Left forelimb (tissue), 1 donor: Measurements from ENCODE around the gene GPR137.

Source experiments
- DNase-seq: peaks from one replicate; pipeline ENCODE4 v3.0.0-alpha.2; 2018; ENCODE audit warnings: low spot score

Gene GPR137

DNA sequence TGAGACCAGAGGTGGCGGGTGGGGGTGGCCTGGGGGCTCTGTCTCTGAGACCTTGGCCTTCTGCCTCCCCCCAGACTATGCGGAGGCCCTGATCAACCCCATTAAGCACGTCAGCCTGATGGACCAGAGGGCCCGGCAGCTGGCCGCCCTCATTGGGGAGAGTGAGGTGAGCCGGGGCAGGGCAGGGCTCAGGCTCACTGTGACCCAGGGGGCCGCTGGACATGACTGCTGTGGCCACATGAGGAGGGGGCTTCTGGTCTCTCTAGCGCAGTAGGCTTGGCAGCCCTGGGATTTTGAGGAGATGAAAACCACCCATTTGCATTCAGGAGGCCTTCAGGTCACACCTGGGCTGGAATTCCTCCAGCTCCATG is 21.7 kb upstream of the GPR137 start:
- no peak for DNase-seq

DNA sequence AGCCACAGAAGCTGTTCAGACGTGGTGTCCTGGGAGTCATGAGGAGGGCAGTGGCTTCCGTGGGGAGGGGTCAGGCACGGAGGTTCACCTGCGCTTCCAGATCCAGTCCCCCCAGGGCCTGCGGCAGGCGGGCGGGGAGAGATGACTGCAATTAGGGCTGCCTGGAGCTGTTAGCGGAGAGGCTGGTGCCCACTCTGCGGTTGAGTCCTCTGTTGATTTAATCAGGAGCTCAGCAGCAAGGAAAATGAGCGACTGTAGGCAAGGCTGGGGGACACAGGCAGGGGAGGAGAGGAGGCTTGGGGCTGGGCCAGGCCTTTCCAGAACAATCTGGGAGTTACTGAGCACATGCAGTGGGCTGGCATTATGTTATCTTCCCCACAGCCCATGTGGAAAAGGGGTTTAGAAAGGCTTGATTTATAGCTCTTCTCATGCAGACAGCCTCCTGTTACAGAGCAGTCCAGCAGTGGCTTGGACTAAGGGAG is 21.2 kb upstream of the GPR137 start:
- DNase-seq = no peak

DNA sequence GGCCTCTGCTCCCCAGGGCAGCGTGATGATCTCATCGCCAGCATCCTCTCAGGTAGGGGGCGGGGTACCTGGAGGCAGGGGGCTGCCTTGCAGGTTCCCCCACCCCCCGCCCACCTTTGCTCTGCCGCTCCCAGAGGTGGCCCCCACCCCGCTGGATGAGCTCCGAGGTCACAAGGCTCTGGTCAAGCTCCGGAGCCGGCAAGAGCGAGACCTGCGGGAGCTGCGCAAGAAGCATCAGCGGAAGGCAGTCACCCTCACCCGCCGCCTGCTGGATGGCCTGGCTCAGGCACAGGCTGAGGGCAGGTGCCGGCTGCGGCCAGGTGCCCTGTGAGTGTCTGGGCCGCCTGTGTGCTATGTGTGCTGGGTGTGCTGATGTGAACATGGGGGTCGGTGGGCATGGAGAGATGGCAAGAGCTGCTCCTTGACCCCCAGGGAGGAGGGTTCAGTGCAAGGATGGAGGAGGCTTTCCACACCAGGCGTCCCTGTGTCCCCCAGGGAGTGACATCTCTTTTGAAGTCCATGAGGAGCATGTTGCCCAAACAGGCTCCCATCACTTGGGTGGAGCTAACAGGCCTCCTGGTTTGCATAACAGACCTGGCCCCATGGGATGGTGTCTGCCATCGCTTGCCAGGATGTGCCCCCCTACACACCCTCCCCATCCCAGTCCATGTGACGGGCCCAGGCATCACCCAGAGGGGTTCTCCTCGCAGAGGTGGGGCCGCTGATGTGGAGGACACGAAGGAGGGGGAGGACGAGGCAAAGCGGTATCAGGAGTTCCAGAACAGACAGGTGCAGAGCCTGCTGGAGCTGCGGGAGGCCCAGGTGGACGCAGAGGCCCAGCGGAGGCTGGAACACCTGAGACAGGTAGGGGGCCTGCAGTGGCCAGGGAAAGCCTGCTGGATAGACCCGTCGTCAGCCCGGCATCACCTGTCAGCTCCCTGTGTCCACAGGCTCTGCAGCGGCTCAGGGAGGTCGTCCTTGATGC is 20.2 kb upstream of the GPR137 start:
- DNase-seq = no peak

DNA sequence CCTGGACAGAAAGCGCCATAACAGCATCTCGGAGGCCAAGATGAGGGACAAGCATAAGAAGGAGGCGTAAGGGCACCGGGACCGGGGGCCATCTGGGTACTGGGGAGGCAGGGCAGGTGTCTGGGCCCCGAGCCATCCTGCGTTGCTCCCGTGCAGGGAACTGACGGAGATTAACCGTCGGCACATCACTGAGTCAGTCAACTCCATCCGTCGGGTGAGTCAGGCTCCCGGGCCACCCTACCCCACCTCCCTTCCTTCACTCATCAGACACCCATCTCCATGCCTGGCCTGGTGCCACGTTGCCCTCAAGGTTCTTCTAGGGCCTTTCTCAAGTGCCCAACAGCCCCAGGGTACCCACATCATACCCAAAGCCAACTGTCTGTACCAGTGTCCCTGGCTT is 19.3 kb upstream of the GPR137 start:
- DNase-seq = no peak

DNA sequence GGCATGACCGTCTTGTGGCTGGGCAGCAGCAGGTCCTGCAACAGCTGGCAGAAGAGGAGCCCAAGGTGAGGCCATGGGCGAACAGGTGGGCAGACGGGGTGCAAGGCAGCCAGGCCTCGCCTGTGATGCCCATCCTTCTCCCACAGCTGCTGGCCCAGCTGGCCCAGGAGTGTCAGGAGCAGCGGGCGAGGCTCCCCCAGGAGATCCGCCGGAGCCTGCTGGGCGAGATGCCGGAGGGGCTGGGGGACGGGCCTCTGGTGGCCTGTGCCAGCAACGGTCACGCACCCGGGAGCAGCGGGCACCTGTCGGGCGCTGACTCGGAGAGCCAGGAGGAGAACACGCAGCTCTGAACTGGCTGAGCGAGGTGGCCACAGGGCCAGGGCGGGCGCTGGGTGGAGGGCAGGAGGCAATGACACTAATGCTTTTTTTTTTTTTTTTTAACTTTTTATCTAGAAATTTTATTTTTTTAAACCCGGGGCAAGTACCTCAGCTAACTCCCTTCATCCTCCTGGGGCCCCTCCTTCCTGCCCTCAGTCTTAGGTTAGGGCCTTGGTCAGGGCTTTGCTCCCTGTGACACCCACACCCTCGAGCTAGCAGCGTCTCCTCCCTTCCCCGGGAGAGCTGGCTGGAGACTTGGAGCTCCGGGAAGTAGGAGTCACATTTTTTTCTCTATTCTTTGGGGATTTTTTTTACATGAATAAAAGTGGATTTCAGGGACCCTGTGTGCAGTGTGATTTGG is 18.3 kb upstream of the GPR137 start:
- DNase-seq = no peak

DNA sequence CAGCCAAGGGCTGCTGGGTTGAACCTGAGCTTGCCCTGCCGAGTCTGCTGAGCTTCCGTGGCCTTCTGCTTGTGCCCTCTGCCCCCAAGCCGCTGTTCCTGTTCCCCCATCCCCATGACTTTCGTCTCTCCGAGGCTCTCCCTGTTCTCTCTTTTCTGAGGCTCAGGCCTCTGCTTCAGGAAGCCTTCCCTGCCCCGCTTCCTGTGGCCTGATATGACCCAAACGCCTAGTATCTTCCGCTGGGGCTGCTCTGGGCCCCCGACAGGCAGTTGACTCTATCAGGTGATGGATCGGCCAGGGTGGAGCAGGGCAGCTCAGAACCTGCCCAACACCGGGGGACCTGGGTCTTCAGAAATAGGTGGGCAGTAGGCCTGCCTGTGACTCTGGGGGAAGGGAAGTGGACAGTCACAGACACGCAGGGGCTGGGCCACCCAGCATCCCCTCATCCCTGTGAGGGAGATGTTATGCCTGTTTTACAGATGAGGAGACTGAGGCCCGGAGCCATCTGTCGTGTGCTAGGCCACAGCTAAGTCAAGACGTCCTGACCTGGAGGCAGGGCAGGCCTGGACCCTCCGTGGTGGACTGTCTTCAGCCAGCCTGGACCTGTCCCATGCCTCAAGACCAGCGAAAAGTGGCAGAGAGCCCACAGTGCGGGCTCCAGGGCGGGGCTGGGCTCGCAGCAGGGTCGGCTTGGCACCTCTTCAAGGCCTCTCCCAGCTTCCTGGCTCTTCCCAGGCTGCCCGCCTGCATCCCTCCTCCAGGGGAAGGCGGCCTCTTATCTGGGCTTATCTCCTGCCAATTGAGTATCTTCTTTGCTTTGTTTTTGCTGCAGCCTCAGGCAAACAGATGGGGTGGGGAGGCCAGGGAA is 17.4 kb upstream of the GPR137 start:
- DNase-seq = no peak

DNA sequence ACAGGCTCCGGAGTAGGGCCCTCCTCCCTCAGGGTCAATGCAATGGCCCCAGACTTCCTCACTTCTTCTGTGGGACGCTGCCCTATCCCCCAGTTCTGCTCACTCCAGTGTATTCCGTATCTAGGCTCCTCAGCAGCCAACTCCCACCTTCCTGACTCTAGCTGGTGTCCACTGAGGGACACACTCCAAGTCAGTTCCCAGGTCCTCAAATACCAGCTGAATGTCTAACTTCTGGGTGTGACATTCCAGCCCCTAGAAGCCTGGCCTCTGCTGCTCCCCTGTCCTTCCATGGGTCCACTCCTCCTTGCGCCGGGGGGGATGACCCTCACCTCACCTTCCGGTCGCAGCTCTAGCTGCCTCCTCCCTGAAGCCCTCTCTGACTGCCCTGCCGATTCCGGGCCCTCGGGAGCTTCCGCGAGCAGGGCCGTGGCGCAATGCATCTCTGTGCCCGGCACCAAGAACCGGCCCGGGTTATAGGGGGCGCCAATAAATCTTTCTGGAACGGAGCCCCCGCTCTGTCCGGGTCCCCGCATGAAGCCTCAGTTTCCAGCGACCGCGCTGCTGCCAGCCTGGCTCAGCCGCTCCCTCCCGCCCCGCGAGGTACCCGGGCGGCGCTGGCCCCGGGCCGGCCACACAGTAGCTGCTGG is 16.6 kb upstream of the GPR137 start:
- no peak for DNase-seq

DNA sequence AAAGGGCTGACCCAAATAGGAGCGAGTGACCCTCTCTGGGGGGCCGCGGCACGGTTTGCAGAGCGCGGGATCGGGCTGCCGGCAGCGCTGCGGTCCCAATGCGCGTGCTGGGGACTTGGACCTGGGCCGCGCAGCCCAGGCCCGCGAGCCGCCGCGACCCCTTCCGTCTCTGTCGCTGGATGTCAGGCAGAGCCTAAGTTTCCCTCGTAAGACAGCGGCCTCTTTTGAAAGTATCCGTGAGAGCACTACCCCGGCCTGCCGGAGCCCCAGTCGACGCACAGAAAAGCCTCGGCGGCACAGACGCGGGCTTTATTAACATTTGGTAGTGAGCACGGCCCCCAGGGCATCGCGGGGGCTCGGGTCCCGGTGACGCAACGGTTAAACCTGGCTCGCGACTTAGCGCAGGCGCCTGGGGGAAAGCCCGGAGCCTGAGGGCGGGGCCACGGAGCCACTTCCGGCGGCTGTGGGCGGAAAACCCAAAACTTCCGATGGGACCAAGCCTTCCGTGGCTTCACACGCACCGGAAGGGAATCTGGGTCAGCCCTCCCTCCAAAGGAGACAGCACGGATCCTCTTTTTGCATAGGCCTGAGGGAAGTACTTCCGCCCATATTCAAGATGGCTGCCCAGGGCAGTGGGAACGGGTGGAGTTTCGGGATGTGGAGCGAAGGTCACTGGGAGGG is 16.0 kb upstream of the GPR137 start:
- peak; percentile 99 for DNase-seq

DNA sequence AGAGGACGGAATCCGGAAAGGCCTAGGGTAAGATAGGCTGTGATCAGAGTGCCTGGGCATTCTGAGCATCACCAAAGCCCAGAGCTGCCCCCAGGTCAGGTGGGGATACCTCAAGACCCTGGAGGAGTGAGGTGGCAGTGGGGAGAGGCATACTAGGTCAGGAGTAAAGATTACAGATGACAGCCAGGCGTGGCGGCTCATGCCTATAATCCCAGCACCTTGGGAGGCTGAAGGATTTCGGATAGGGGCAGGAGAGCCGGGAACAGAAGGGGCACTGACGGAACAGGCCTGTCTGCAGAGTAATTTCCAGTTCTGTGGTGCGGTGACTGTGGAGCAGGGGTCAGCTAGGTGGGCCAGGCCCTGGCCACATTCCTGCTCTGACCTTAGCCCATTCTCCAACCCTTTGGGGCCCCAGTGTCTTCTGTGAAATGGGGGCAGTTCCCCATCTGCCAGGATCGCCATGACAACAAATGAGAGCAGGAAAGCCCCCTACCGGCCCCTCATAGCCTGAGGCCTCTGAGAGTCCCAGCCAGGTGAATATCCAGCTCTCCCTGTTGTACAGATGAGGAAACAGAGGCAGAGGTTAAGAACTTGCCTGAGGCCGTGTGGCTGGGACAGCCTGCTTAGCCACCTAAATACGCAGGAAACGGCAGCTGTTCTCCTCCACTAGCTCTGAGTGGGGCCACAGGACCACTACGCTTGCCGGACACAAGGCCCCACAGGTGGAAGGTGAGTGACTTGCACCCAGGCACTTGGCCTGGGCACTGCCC is 10.4 kb upstream of the GPR137 start:
- no peak for DNase-seq

DNA sequence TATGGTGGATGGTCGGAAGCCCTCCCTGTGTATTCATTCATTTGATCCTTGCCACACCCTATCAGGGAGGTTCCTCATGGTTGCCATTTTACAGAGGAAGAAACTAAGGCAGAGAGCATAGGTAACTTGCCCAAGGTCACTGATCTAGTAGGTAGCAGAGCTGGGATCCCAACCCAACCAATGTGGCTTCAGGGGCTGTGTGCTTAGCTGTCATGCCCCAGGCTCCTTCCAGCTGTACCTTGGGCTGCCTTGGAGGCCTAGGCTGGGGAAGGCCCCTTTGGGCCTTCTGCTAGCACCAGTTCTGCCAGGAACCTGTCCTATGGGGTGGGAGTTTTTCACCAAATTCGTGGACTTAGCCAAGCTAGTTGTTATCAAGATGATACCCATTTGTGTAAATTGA is 9.8 kb upstream of the GPR137 start:
- DNase-seq = no peak

DNA sequence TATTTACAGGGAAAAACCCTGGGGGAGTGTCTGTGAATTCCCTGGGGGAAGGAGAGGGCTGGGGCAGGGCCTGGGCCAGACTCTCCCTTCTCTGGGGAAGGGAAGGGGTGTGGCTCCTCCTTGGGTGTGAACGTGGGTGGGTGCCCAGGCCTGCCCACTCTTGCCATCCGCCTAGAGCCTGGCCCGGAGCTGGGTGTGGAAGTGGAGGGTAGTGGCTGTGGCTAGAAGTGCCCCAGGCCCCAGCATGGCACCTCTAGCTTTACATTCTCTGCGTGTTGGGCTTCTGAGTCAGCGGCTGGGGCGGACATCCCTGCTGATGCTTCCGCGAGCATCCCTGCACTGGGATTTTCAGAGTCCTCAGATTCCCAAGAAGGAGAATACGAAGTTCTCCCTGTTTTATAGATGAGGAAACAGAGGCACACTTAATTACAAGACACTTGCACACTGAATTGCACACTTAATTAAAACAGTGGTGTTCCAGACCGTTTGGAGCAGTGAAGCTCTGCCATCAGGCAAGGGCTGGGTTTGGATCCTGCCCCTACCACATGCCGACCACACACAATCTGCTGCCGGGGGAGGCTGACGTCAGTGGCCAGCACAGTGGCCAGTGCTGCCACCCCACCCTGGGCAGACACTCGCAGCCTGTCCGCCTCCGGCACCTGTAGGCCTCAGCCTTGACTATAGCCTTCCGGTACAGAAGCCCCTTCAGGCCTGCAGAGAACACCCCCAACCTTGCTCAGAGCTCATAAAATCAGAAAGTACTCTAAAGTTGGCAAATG is 8.8 kb upstream of the GPR137 start:
- no peak for DNase-seq

DNA sequence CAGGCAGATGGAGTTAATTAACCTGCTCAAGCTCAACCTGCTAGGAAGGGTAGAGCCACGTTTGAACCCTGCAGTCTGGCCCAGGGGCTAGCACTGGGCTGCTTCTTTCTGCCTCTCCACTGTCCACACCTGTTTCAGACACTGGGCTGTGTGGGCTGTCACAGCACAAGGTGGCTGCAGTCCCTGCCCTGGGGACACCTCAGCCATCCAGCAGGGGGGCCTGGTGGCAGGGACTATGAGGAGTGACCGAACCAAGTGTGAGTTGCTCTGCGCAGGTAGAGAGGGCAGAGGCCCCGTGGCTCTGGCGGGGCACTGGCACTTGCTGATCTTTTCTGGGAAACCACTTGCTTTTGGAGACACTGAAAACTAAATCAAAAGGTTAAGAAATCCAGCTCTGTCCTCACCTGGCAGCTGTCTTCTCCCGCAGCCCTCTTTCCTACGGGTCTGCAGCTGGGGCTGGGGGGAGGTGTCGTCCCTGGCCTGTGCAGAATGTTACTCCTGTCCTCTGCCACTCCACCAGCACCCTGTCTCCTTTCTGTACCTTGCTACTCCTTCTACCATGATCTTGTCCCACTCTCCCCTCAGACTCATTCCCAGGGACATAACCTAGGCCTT is 7.0 kb upstream of the GPR137 start:
- DNase-seq = no peak

DNA sequence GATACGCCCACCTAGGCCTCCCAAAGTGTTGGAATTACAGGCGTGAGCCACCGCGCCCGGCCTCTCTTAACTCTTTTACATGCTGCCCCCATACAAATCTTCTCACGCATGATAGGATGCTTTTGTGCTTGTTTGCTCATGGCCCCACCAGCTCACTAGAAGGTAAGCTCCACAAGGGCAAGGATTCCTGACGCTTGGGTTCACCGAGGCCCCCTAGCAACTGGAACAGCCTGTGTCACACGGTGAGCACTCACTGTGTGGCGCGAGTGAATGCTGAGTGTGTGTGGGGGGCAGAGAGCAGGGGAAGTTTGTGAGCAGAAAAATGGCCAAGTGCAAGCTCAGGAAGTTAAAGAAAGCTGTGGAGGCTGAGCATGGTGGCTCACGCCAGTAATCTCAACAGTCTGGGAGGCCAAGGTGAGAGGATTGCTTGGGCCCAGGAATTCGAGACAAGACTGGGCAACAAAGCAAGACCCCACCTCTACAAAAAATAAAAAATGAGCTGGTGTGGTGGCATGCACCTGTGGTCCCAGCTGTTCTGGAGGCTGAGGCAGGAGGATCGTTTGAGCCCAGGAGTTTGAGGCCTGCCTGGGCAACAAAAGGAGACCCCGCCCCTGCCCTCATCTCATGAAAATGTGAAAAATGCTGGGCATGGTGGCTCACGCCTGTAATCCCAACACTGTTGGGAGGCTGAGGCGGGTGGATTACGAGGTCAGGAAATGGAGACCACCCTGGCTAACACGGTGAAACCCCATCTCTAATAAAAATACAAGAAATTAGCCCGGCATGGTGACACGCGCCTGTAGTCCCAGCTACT is 3.5 kb upstream of the GPR137 start:
- no peak for DNase-seq

DNA sequence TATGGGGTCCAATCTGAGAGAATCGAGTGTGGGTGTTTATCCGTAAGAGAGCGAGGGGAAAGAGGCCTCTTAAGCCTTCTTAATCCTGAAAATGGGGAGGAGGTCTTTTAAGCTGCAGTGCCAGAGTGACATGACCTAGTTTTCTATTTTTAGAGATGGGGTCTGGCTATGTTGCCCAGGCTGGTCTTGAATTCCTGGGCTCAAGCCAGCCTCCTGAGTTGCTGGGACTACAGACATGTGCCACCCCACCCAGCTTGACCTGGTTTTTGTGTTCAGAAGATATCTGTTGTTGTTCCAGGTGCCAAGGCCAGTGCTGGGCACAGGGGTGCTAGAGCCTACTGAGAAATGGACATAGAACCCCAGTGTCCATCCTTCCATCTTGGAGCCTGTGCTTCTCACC is 2.6 kb upstream of the GPR137 start:
- DNase-seq = no peak

DNA sequence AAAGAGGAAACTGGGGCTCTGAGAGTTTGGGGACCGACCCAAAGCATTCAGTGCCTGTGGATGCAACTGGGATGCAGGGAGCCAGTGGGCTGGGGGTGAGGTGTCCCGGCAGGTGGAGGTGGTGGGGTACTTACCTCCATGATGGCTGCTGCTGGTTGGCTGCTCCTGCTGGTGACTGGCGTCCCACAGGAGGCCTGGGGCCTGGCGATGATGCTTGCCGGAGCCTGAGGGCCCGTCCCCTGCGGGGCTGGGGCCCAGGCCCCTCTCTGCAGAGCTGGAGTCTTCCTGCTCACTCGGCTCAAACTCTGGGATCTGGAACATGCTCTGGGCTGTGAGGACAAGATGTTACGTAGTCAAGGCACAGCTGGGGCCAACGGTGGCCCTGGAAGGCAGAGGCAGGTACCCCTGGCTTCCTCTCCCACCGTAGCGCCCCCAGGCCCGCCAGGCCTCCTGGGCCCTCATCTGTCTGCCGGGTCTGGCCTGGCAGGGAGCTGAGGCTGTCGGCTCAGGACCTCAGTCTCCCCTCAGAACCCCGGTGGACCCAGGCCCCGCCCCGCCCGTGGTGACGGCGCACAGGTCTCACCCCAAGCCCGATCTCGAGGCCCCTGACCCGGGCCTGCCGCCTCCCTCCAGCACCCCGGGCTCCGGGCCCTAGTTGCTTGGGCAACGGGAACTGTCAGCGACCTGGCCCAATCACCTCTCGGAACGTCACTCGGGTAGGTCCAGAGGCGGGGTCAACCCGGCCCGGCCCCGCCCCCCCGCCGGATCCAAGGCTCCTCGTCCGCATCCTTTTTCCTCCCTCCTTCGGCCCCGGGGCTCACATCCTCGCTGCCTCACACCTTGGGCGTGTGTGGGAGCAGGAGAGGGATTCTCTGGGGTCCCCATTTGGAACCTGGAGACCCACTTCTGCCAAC is 1.3 kb upstream of the GPR137 start, which contains the start of gene BAD:
BAD (minus strand) TSS at position 618 of the 914 bp plus-strand sequence; CDS start at position 321, 297 bp downstream.
- DNase-seq = peak; percentile 98

DNA sequence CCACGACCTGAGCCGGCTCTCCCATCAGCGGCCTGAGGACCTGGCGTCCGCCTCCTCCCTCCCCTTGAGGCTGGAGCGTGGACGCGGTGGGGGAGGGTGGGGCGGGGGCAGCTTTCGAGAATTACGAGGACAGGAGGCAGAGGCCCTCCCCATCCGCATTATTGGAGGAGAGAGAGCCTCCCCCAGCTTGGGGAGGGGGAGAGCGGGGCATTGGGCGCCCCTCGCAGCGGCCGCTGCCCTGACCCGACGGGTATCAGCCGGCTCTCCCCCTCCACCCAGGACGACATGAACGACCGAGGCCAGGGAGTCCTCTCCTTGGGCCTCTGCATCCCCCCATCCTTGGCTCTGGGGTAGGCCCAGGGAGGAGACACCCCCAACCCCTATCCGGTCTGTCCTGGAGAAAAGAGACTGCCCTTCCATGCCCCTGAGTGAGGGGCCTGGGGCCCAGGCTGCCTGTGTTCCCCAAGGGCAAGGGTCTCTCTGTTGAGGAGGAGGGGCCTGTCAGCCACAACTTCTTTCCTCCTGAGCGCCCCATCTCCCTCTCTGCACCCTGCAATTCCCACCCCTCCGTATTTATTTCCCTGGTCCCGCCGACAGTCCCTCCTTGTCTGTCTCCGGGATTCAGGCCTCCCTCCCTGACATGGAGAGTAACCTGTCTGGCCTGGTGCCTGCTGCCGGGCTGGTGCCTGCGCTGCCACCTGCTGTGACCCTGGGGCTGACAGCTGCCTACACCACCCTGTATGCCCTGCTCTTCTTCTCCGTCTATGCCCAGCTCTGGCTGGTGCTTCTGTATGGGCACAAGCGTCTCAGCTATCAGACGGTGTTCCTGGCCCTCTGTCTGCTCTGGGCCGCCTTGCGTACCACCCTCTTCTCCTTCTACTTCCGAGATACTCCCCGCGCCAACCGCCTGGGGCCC is 495 bp downstream of the GPR137 start:
- no peak for DNase-seq
